K562 (cell line): ENCODE data around the gene ST6GALNAC2. TPM values are rescaled to one million over a fixed set of nuclear protein-coding genes. Genes with fewer than 3 reads are reported as not detected.

Source experiments
- CBFA2T3 ChIP-seq: fragments of 450-650 bp; IDR thresholded peaks from 2 replicates; pipeline ENCODE4 v1.6.1; 2017
- DNMT1 ChIP-seq: fragments of 450-650 bp; IDR thresholded peaks from 2 replicates; pipeline ENCODE4 v1.6.1; 2016; ENCODE audit warnings: antibody characterized with exemption, mild to moderate bottlenecking
- HDAC3 ChIP-seq: fragments of 450-650 bp; IDR thresholded peaks from 2 replicates; pipeline ENCODE4 v1.6.1; 2018; ENCODE audit warnings: borderline replicate concordance, mild to moderate bottlenecking, moderate library complexity; ENCODE audit not compliant: partially characterized antibody
- PCBP1 ChIP-seq: fragments of 200-400 bp; formaldehyde crosslinking; IDR thresholded peaks from 2 replicates; pipeline ENCODE4 v1.6.1; 2018; ENCODE audit warnings: mild to moderate bottlenecking, low read depth, low read length; ENCODE audit not compliant: poor library complexity, severe bottlenecking
- PRMT5 ChIP-seq: sonication (generic); formaldehyde crosslinking; IDR thresholded peaks from 2 replicates; pipeline ENCODE4 v1.5.0; 2020; ENCODE audit warnings: missing genetic modification reagents
- PYGO2 ChIP-seq: fragments of 450-650 bp; IDR thresholded peaks from 2 replicates; pipeline ENCODE4 v1.6.1; 2016; ENCODE audit warnings: mild to moderate bottlenecking, missing genetic modification characterization, moderate library complexity, missing compliant biosample characterization
- SRF ChIP-seq, 2 experiments: fragments of 250-450, 450-650 bp in 1 of 2; sonication (Bioruptor Pico) in 1 of 2; sonication (generic) in 1 of 2; formaldehyde crosslinking; IDR thresholded peaks; 2 replicates each; pipeline versions ENCODE4 v1.5.0 to v1.5.1; 2020 to 2022; ENCODE audit warnings: mild to moderate bottlenecking in 1 of 2, missing genetic modification reagents in 1 of 2
- TCF3 ChIP-seq: sonication (generic); formaldehyde crosslinking; IDR thresholded peaks from 2 replicates; pipeline ENCODE4 v1.4.0; 2020; ENCODE audit warnings: mild to moderate bottlenecking, missing genetic modification reagents
- ZNF184 ChIP-seq: sonication (generic); formaldehyde crosslinking; IDR thresholded peaks from 2 replicates; pipeline ENCODE4 v1.5.0; 2020; ENCODE audit warnings: missing genetic modification reagents
- ZNF224 ChIP-seq: sonication (generic); formaldehyde crosslinking; IDR thresholded peaks from 2 replicates; pipeline ENCODE4 v1.8.0; 2022; ENCODE audit warnings: mild to moderate bottlenecking, missing genetic modification reagents
- ZNF41 ChIP-seq: fragments of 250-450 bp; sonication (Bioruptor Pico); conservative IDR thresholded peaks from 2 replicates; pipeline ENCODE4 v1.4.0; 2020; ENCODE audit warnings: mild to moderate bottlenecking
- ZNF707 ChIP-seq: fragments of 250-450 bp; sonication (Bioruptor Pico); conservative IDR thresholded peaks from 2 replicates; pipeline ENCODE4 v1.8.0; 2022; ENCODE audit warnings: inconsistent platforms, mild to moderate bottlenecking, moderate library complexity
- polyA plus RNA-seq, 8 experiments: library from polyadenylated mRNA; depleted of rRNA in 4 of 8; stranded (reverse) in 5 of 8; unstranded in 3 of 8; fragments of >200 nt; fragmentation: Nextera tagmentation in 2 of 8; fragmentation: Illumina TruSeq in 1 of 8; extraction: Ambion mirVana in 2 of 8; extraction: Trizol in 1 of 8; gene quantifications; 2 replicates each; pipeline versions ENCODE4 v1.2.1 to v1.2.3, GENCODE V29; 2011 to 2014; ENCODE audit warnings: inconsistent platforms in 1 of 8, missing spikeins in 1 of 8
- total RNA-seq, 7 experiments: library from RNA; depleted of rRNA in 6 of 7; stranded (reverse); fragments of >200 nt in 6 of 7; fragmentation: Illumina TruSeq in 2 of 7; extraction: Trizol in 2 of 7; gene quantifications; 2 replicates each; pipeline versions ENCODE4 v1.2.1 to v1.2.3, GENCODE V29; 2011 to 2021; ENCODE audit warnings: low replicate concordance in 1 of 7
- TF ChIP-seq, protein P1 (sequence below): fragments of 200-600 bp; sonication (generic); IDR thresholded peaks from one replicate; pipeline ENCODE4 v1.6.1; 2012; ENCODE audit warnings: mild to moderate bottlenecking, low read depth, low read length, inconsistent platforms
- TF ChIP-seq, protein P2 (sequence below): sonication (generic); formaldehyde crosslinking; IDR thresholded peaks from 2 replicates; pipeline ENCODE4 v1.8.0; 2022; ENCODE audit warnings: missing genetic modification reagents, mild to moderate bottlenecking, moderate library complexity, borderline replicate concordance

Gene ST6GALNAC2
- total and polyA plus RNA-seq, 9 of the 15 experiments (the other 6 are each of a cell fraction or from before 2014, with no cell fraction given) = 0.18 TPM; not detected in 8

GRCh38 chr17:76529224-76530094 is 56.2 kb downstream of the ST6GALNAC2 start (continued):
- TF ChIP-seq, protein P1, sequence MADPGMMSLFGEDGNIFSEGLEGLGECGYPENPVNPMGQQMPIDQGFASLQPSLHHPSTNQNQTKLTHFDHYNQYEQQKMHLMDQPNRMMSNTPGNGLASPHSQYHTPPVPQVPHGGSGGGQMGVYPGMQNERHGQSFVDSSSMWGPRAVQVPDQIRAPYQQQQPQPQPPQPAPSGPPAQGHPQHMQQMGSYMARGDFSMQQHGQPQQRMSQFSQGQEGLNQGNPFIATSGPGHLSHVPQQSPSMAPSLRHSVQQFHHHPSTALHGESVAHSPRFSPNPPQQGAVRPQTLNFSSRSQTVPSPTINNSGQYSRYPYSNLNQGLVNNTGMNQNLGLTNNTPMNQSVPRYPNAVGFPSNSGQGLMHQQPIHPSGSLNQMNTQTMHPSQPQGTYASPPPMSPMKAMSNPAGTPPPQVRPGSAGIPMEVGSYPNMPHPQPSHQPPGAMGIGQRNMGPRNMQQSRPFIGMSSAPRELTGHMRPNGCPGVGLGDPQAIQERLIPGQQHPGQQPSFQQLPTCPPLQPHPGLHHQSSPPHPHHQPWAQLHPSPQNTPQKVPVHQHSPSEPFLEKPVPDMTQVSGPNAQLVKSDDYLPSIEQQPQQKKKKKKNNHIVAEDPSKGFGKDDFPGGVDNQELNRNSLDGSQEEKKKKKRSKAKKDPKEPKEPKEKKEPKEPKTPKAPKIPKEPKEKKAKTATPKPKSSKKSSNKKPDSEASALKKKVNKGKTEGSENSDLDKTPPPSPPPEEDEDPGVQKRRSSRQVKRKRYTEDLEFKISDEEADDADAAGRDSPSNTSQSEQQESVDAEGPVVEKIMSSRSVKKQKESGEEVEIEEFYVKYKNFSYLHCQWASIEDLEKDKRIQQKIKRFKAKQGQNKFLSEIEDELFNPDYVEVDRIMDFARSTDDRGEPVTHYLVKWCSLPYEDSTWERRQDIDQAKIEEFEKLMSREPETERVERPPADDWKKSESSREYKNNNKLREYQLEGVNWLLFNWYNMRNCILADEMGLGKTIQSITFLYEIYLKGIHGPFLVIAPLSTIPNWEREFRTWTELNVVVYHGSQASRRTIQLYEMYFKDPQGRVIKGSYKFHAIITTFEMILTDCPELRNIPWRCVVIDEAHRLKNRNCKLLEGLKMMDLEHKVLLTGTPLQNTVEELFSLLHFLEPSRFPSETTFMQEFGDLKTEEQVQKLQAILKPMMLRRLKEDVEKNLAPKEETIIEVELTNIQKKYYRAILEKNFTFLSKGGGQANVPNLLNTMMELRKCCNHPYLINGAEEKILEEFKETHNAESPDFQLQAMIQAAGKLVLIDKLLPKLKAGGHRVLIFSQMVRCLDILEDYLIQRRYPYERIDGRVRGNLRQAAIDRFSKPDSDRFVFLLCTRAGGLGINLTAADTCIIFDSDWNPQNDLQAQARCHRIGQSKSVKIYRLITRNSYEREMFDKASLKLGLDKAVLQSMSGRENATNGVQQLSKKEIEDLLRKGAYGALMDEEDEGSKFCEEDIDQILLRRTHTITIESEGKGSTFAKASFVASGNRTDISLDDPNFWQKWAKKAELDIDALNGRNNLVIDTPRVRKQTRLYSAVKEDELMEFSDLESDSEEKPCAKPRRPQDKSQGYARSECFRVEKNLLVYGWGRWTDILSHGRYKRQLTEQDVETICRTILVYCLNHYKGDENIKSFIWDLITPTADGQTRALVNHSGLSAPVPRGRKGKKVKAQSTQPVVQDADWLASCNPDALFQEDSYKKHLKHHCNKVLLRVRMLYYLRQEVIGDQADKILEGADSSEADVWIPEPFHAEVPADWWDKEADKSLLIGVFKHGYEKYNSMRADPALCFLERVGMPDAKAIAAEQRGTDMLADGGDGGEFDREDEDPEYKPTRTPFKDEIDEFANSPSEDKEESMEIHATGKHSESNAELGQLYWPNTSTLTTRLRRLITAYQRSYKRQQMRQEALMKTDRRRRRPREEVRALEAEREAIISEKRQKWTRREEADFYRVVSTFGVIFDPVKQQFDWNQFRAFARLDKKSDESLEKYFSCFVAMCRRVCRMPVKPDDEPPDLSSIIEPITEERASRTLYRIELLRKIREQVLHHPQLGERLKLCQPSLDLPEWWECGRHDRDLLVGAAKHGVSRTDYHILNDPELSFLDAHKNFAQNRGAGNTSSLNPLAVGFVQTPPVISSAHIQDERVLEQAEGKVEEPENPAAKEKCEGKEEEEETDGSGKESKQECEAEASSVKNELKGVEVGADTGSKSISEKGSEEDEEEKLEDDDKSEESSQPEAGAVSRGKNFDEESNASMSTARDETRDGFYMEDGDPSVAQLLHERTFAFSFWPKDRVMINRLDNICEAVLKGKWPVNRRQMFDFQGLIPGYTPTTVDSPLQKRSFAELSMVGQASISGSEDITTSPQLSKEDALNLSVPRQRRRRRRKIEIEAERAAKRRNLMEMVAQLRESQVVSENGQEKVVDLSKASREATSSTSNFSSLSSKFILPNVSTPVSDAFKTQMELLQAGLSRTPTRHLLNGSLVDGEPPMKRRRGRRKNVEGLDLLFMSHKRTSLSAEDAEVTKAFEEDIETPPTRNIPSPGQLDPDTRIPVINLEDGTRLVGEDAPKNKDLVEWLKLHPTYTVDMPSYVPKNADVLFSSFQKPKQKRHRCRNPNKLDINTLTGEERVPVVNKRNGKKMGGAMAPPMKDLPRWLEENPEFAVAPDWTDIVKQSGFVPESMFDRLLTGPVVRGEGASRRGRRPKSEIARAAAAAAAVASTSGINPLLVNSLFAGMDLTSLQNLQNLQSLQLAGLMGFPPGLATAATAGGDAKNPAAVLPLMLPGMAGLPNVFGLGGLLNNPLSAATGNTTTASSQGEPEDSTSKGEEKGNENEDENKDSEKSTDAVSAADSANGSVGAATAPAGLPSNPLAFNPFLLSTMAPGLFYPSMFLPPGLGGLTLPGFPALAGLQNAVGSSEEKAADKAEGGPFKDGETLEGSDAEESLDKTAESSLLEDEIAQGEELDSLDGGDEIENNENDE = no peak
- TF ChIP-seq ZNF41 (CRISPR knock-in tag) (no peak), SRF (CRISPR knock-in tag; IDR thresholded peaks at IDR 0.05) (no peak; a peak in 1 of 4 replicates), ZNF224 (CRISPR knock-in tag) (no peak), TCF3 (0 out of 2 replicates have a peak, but pooled peaks have one; percentile 17), PRMT5 (CRISPR knock-in tag) (no peak), ZNF707 (no peak), PYGO2 (tag) (no peak), DNMT1 (no peak), ZNF184 (CRISPR knock-in tag) (no peak), HDAC3 (no peak), CBFA2T3 (peak; percentile 70), PCBP1 (peak; percentile 79)
- TF ChIP-seq, protein P2, sequence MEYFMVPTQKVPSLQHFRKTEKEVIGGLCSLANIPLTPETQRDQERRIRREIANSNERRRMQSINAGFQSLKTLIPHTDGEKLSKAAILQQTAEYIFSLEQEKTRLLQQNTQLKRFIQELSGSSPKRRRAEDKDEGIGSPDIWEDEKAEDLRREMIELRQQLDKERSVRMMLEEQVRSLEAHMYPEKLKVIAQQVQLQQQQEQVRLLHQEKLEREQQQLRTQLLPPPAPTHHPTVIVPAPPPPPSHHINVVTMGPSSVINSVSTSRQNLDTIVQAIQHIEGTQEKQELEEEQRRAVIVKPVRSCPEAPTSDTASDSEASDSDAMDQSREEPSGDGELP (CRISPR knock-in tag) = peak; percentile 91
